Keratinocyte (primary cell): Measurements from ENCODE around the gene ERFL. TPM values are rescaled to one million over a fixed set of nuclear protein-coding genes. Genes with fewer than 3 reads are reported as not detected.

Experiments used
- DNase-seq: peaks from one replicate; pipeline ENCODE4 v3.0.0-alpha.2; 2011; ENCODE audit warnings: low read depth, missing footprints, low spot score
- FAIRE-seq: peaks from 2 replicates; lab custom pipeline; 2011; peaks lifted over from hg19 to GRCh38; lab: Jason Lieb, UNC
- H2AFZ ChIP-seq: 2 replicates; pipeline ENCODE4 v1.6.0; 2012; ENCODE audit warnings: low read length, control low read depth, inconsistent platforms; ENCODE audit not compliant: control insufficient read depth
- H3K27ac ChIP-seq: 2 replicates; pipeline ENCODE4 v1.5.1; 2011; ENCODE audit warnings: low read length; ENCODE audit not compliant: control insufficient read depth, insufficient read depth
- H3K27me3 ChIP-seq: 3 replicates; pipeline ENCODE4 v1.6.0; 2011; ENCODE audit warnings: low read length; ENCODE audit not compliant: control insufficient read depth, insufficient read depth; ENCODE audit errors: extremely low read depth
- H3K36me3 ChIP-seq, 2 experiments: 2 replicates in 1 of 2; 3 replicates in 1 of 2; pipeline ENCODE4 v1.5.1; 2011; ENCODE audit warnings: low read length in 2 of 2, mild to moderate bottlenecking in 1 of 2; ENCODE audit not compliant: control insufficient read depth in 2 of 2, insufficient read depth in 2 of 2; ENCODE audit errors: extremely low read depth in 1 of 2
- H3K4me1 ChIP-seq: 3 replicates; pipeline ENCODE4 v1.5.1; 2011; ENCODE audit warnings: low read length; ENCODE audit not compliant: control insufficient read depth, insufficient read depth; ENCODE audit errors: extremely low read depth
- H3K4me2 ChIP-seq: 3 replicates; pipeline ENCODE4 v1.6.0; 2011; ENCODE audit warnings: low read depth, low read length; ENCODE audit not compliant: control insufficient read depth, insufficient read depth; ENCODE audit errors: extremely low read depth
- H3K4me3 ChIP-seq, 3 experiments: fragments of 200-600 bp in 1 of 3; sonication (generic) in 1 of 3; 2 replicates in 2 of 3; 3 replicates in 1 of 3; pipeline ENCODE4 v1.5.1; 2011 to 2016; ENCODE audit warnings: low read length in 3 of 3, mild to moderate bottlenecking in 3 of 3, control low read depth in 2 of 3, inconsistent platforms in 1 of 3, low read depth in 1 of 3, mixed read lengths in 1 of 3, mixed run types in 1 of 3, moderate library complexity in 1 of 3; ENCODE audit not compliant: control insufficient read depth in 2 of 3, insufficient read depth in 2 of 3; ENCODE audit errors: extremely low read depth in 1 of 3
- H3K79me2 ChIP-seq: 2 replicates; pipeline ENCODE4 v1.6.0; 2012; ENCODE audit warnings: low read length; ENCODE audit not compliant: control insufficient read depth, insufficient read depth
- H3K9ac ChIP-seq: 3 replicates; pipeline ENCODE4 v1.6.0; 2011; ENCODE audit warnings: low read length; ENCODE audit not compliant: control insufficient read depth, insufficient read depth; ENCODE audit errors: extremely low read depth
- H3K9me1 ChIP-seq: 3 replicates; pipeline ENCODE4 v1.6.0; 2011; ENCODE audit warnings: low read length; ENCODE audit not compliant: control insufficient read depth, insufficient read depth; ENCODE audit errors: extremely low read depth
- H3K9me3 ChIP-seq: 2 replicates; pipeline ENCODE4 v1.5.1; 2012; ENCODE audit warnings: low read depth, low read length; ENCODE audit not compliant: control insufficient read depth
- H4K20me1 ChIP-seq: 3 replicates; pipeline ENCODE4 v1.6.0; 2011; ENCODE audit warnings: low read length; ENCODE audit not compliant: control insufficient read depth, insufficient read depth; ENCODE audit errors: extremely low read depth
- CTCF ChIP-seq, 3 experiments: IDR thresholded peaks in 1 of 3; conservative IDR thresholded peaks in 1 of 3; optimal IDR thresholded peaks in 1 of 3; 2 replicates in 2 of 3; 3 replicates in 1 of 3; pipeline versions ENCODE3 to v1.5.1; 2011; ENCODE audit warnings: low read length in 3 of 3, mild to moderate bottlenecking in 3 of 3, moderate library complexity in 2 of 3, control low read depth in 1 of 3, inconsistent platforms in 1 of 3; ENCODE audit not compliant: insufficient read depth in 2 of 3; ENCODE audit errors: extremely low read depth in 1 of 3
- EZH2 ChIP-seq: IDR thresholded peaks from one replicate; pipeline ENCODE4 v1.6.1; 2012; ENCODE audit warnings: inconsistent platforms, mild to moderate bottlenecking, low read length, moderate library complexity
- dilution Hi-C: fragments of 300-500 bp; cut with MboI; formaldehyde crosslinking; loops from one replicate; pipeline ENCODE4 v1.7.0; 2020; ENCODE audit warnings: low sequenced_read_pairs; ENCODE audit not compliant: extremely low pct_ligation_motif_present
- polyA plus RNA-seq, 5 experiments: library from polyadenylated mRNA; depleted of rRNA in 3 of 5; stranded (reverse) in 3 of 5; stranded (forward) in 1 of 5; unstranded in 1 of 5; fragments of >200 nt; gene quantifications; 1 replicate in 1 of 5; 2 replicates in 3 of 5; 3 replicates in 1 of 5; pipeline versions ENCODE4 v1.2.1 to v1.2.3, GENCODE V29; 2011 to 2012; ENCODE audit warnings: missing spikeins in 2 of 5, low read depth in 1 of 5, low replicate concordance in 1 of 5

The ERFL gene
- polyA plus RNA-seq, 1 donor (not counting 4 experiments of a cell fraction or from before 2014, with no cell fraction given) = not detected

GRCh38 chr19:41908724-41909464 is 19.4 kb downstream of the ERFL start:
- TF ChIP-seq CTCF (optimal IDR thresholded peaks at IDR 0.05 in 1 of 3, IDR thresholded peaks at IDR 0.05 in 1 of 3, conservative IDR thresholded peaks at IDR 0.05 in 1 of 3; ENCODE audit: extremely low read depth in 1 of 3, insufficient read depth in 2 of 3, low read length in 3 of 3) (no peak), EZH2 (no peak)
- peaks cover 22% of the 10 kb centered on the region in 2 experiments for H3K36me3 ChIP-seq
- peaks cover 16% of the 10 kb centered on the region for H4K20me1 ChIP-seq
- no peaks in the 10 kb centered on the region for H3K4me1 ChIP-seq
- no peak overlapping the region for H3K27ac ChIP-seq
- dilution Hi-C loops = no loop called here
- H3K4me2 ChIP-seq = no peak overlapping the region
- no peak for FAIRE-seq
- H3K9me3 ChIP-seq = no peaks in the 10 kb centered on the region
- H3K9me1 ChIP-seq = no peaks in the 10 kb centered on the region
- H3K27me3 ChIP-seq = peaks cover 38% of the 10 kb centered on the region
- H3K4me3 ChIP-seq = no peak overlapping the region
- H3K79me2 ChIP-seq = no peaks in the 10 kb centered on the region
- no peak overlapping the region for H3K9ac ChIP-seq
- DNase-seq = no peak
- no peak overlapping the region for H2AFZ ChIP-seq

GRCh38 chr19:41907994-41908615 is 20.1 kb downstream of the ERFL start:
- Histone ChIP-seq H3K9me3 (no peaks in the 10 kb centered on the region), H3K4me1 (no peaks in the 10 kb centered on the region), H3K36me3 (peaks cover 26 to 28% of the 10 kb centered on the region in 2 experiments), H3K4me3 (no peak overlapping the region), H4K20me1 (peaks cover 16% of the 10 kb centered on the region), H3K4me2 (no peak overlapping the region), H2AFZ (no peak overlapping the region), H3K27me3 (peaks cover 31% of the 10 kb centered on the region), H3K79me2 (no peaks in the 10 kb centered on the region), H3K9ac (no peak overlapping the region), H3K27ac (no peak overlapping the region), H3K9me1 (no peaks in the 10 kb centered on the region)
- no peak for TF ChIP-seq CTCF (optimal IDR thresholded peaks at IDR 0.05 in 1 of 3, IDR thresholded peaks at IDR 0.05 in 1 of 3, conservative IDR thresholded peaks at IDR 0.05 in 1 of 3; ENCODE audit: extremely low read depth in 1 of 3, insufficient read depth in 2 of 3, low read length in 3 of 3)
- no peak for TF ChIP-seq EZH2
- no peak for FAIRE-seq
- DNase-seq = no peak
- dilution Hi-C loops = no loop called here
